HCT116 (cell line): ENCODE data around the gene PIGP. TPM values are rescaled to one million over a fixed set of nuclear protein-coding genes. Genes with fewer than 3 reads are reported as not detected.

Experiments used
- ATAC-seq: fragments of 200-7000 bp; cut with Tn5 transposase; 2 replicates; pipeline ENCODE4 v1.9.1; 2020; ENCODE audit warnings: mild to moderate bottlenecking, moderate library complexity
- BruUV-seq: library from RNA; stranded (reverse); fragments of 400-500 nt; replicated peaks from 2 replicates; lab custom pipeline; 2021; lab: Mats Ljungman, UMichigan
- CTCF ChIA-PET: fragments of 300-600 bp; sonication (Branson Sonifier 250); formaldehyde crosslinking; loops from one replicate; lab custom pipeline; 2021; ENCODE audit warnings: antibody characterized with exemption; lab: Charles Lee
- POLR2A ChIA-PET: fragments of 300-600, 350-600 bp; sonication (Branson Sonifier 250); formaldehyde crosslinking; loops from one replicate; lab custom pipeline; 2021; ENCODE audit warnings: antibody characterized with exemption; lab: Charles Lee
- RAD21 ChIA-PET, 2 experiments: fragments of 300-600 bp; sonication (Branson Sonifier 250); formaldehyde crosslinking; loops; one replicate each; lab custom pipeline; 2023; ENCODE audit warnings: low total read pairs in 2 of 2; ENCODE audit not compliant: uncharacterized antibody in 2 of 2, unreplicated experiment in 2 of 2, low non-redundant PET in 1 of 2; lab: Charles Lee
- DNase-seq: peaks from one replicate; pipeline ENCODE4 v3.0.0-alpha.2; 2010; ENCODE audit warnings: low read depth, low spot score
- H2AFZ ChIP-seq: fragments of 200-600 bp; shearing (Covaris generic), sonication (generic); 2 replicates; pipeline ENCODE4 v1.6.1; 2017; ENCODE audit warnings: low read depth, mixed run types, mixed read lengths, antibody characterized with exemption, low read length; ENCODE audit not compliant: poor library complexity, severe bottlenecking
- H3K27ac ChIP-seq: 2 replicates; pipeline ENCODE4 v1.5.1; 2012; ENCODE audit warnings: low read depth, low read length
- H3K27me3 ChIP-seq: fragments of 200-600 bp; sonication (generic); 2 replicates; pipeline ENCODE4 v1.6.1; 2016; ENCODE audit warnings: mixed run types, low read length, mixed read lengths; ENCODE audit not compliant: insufficient read depth
- H3K36me3 ChIP-seq, 2 experiments: fragments of 200-500 bp in 1 of 2; fragments of 200-600 bp in 1 of 2; sonication (Bioruptor generic) in 1 of 2; sonication (generic) in 1 of 2; 2 replicates each; pipeline versions ENCODE4 v1.5.1 to v1.6.1; 2014 to 2016; ENCODE audit warnings: low read length in 2 of 2, inconsistent platforms in 1 of 2, mixed read lengths in 1 of 2, mixed run types in 1 of 2; ENCODE audit not compliant: insufficient read depth in 2 of 2, control insufficient read depth in 1 of 2
- H3K4me1 ChIP-seq, 2 experiments: fragments of 200-600 bp in 1 of 2; sonication (generic) in 1 of 2; 2 replicates each; pipeline versions ENCODE4 v1.5.1 to v1.6.1; 2012 to 2017; ENCODE audit warnings: low read length in 2 of 2, inconsistent platforms in 1 of 2, mild to moderate bottlenecking in 1 of 2, mixed read lengths in 1 of 2, mixed run types in 1 of 2, moderate library complexity in 1 of 2; ENCODE audit not compliant: insufficient read depth in 2 of 2, control insufficient read depth in 1 of 2
- H3K4me2 ChIP-seq: fragments of 200-600 bp; sonication (generic); 2 replicates; pipeline ENCODE4 v1.6.1; 2017; ENCODE audit warnings: mixed run types, low read length, mixed read lengths
- H3K4me3 ChIP-seq, 2 experiments: fragments of 200-600 bp in 1 of 2; sonication (generic) in 1 of 2; replicated peaks in 1 of 2; 2 replicates each; pipeline ENCODE4 v1.5.1; 2011 to 2016; ENCODE audit warnings: low read length in 2 of 2, control low read depth in 1 of 2, low read depth in 1 of 2, mild to moderate bottlenecking in 1 of 2, mixed read lengths in 1 of 2, mixed run types in 1 of 2
- H3K79me2 ChIP-seq: fragments of 200-600 bp; sonication (generic); 2 replicates; pipeline ENCODE4 v1.6.1; 2017; ENCODE audit warnings: mild to moderate bottlenecking, mixed run types, low read length, moderate library complexity, mixed read lengths; ENCODE audit not compliant: insufficient read depth
- H3K9ac ChIP-seq: fragments of 200-600 bp; sonication (generic); 2 replicates; pipeline ENCODE4 v1.6.1; 2016; ENCODE audit warnings: low read length, mixed read lengths
- H3K9me2 ChIP-seq: fragments of 200-600 bp; sonication (generic), shearing (Covaris generic); 2 replicates; pipeline ENCODE4 v1.6.1; 2017; ENCODE audit warnings: mixed run types, mild to moderate bottlenecking, moderate library complexity; ENCODE audit not compliant: insufficient read depth
- H3K9me3 ChIP-seq, 2 experiments: fragments of 200-500 bp in 1 of 2; fragments of 200-600 bp in 1 of 2; sonication (Bioruptor generic) in 1 of 2; sonication (generic) in 1 of 2; 2 replicates each; pipeline ENCODE4 v1.6.1; 2014 to 2017; ENCODE audit warnings: low read length in 2 of 2, mixed read lengths in 2 of 2, inconsistent platforms in 1 of 2, low read depth in 1 of 2, mild to moderate bottlenecking in 1 of 2, mixed run types in 1 of 2, moderate library complexity in 1 of 2; ENCODE audit not compliant: control insufficient read depth in 1 of 2, insufficient read depth in 1 of 2
- H4K20me1 ChIP-seq: fragments of 200-600 bp; sonication (generic), shearing (Covaris generic); 2 replicates; pipeline ENCODE4 v1.6.1; 2017; ENCODE audit warnings: mixed run types, mild to moderate bottlenecking, moderate library complexity; ENCODE audit not compliant: insufficient read depth
- ELF1 ChIP-seq: IDR thresholded peaks from 2 replicates; pipeline ENCODE4 v1.6.1; 2012; ENCODE audit warnings: low read depth, borderline replicate concordance
- FOSL1 ChIP-seq: IDR thresholded peaks from 2 replicates; pipeline ENCODE4 v1.6.1; 2012; ENCODE audit warnings: low read depth
- POLR2A ChIP-seq: IDR thresholded peaks from 2 replicates; pipeline ENCODE4 v1.7.0; 2011; ENCODE audit warnings: borderline replicate concordance; ENCODE audit not compliant: insufficient read depth, insufficient read length; ENCODE audit errors: extremely low read depth
- SIN3A ChIP-seq: IDR thresholded peaks from 2 replicates; pipeline ENCODE4 v1.6.1; 2012; ENCODE audit warnings: low read depth
- SRF ChIP-seq: IDR thresholded peaks from 2 replicates; pipeline ENCODE4 v1.6.1; 2012; ENCODE audit warnings: low read depth
- TCF7L2 ChIP-seq: IDR thresholded peaks from 2 replicates; pipeline ENCODE4 v1.7.0; 2011; ENCODE audit warnings: borderline replicate concordance, inconsistent platforms; ENCODE audit not compliant: insufficient read depth, insufficient read length; ENCODE audit errors: extremely low read depth
- ZFX ChIP-seq: fragments of 450-650 bp; IDR thresholded peaks from 2 replicates; pipeline ENCODE4 v1.6.1; 2017
- intact Hi-C: fragments of 100-400 bp; cut with micrococcal nuclease; formaldehyde crosslinking; loops from 2 replicates; pipeline ENCODE4 v1.10.0; 2022
- total RNA-seq: library from RNA; stranded (reverse); gene quantifications from one replicate; pipeline ENCODE4 v1.2.1, GENCODE V29; 2021; ENCODE audit not compliant: unreplicated experiment

PIGP gene
- total RNA-seq, 1 experiment from 2014 or later: 23.5 TPM

- BruUV-seq: no TSS peak
- Histone ChIP-seq H3K4me2 (no peak overlapping the region), H4K20me1 (no peaks in the 10 kb centered on the region), H3K9me2 (no peaks in the 10 kb centered on the region), H3K36me3 (no peaks in the 10 kb centered on the region), H3K27me3 (no peaks in the 10 kb centered on the region), H3K9me3 (no peaks in the 10 kb centered on the region), H3K79me2 (no peaks in the 10 kb centered on the region), H3K9ac (no peak overlapping the region), H3K4me1 (peaks cover 13 to 15% of the 10 kb centered on the region in 2 experiments), H2AFZ (no peak overlapping the region), H3K4me3 (no peak overlapping the region), H3K27ac (no peak overlapping the region)
- RAD21 ChIA-PET: no interaction called here
- POLR2A ChIA-PET: no interaction called here
- intact Hi-C loops: no loop called here
- CTCF ChIA-PET: no interaction called here
- no peak for TF ChIP-seq FOSL1
- no peak for TF ChIP-seq SIN3A
- no peak for TF ChIP-seq SRF
- no peak for TF ChIP-seq POLR2A
- DNase-seq: no peak
- no peak for ATAC-seq
Measured at GRCh38 chr21:37030864-37031263, 42.0 kb downstream of the PIGP start.

DNA sequence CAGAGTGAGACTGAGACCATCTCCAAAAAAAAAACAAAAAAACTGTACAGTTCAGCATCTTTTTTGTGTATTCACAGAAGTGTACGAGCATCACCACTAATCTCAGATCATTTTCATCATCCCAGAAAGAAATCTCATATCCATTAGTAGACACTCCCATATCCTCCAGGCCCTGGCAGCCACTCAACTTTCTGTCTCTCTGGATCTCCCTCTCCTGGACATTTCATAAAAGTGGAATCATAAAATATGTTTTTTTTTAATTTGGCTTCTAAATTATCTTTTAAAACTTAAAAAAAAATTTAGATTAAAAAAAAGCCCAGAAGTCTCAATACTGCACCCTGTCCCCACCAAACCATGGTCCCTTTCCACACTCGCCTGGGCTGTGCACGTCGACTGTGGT is 44.3 kb downstream of the PIGP start:
- Histone ChIP-seq H4K20me1 (no peaks in the 10 kb centered on the region), H3K9me3 (no peaks in the 10 kb centered on the region), H3K4me2 (no peak overlapping the region), H3K79me2 (no peaks in the 10 kb centered on the region), H3K9ac (no peak overlapping the region), H3K9me2 (no peaks in the 10 kb centered on the region), H3K27me3 (no peaks in the 10 kb centered on the region), H2AFZ (no peak overlapping the region), H3K4me3 (no peak overlapping the region), H3K27ac (no peak overlapping the region), H3K36me3 (no peaks in the 10 kb centered on the region), H3K4me1 (peaks cover 13 to 15% of the 10 kb centered on the region in 2 experiments)
- no TSS peak for BruUV-seq
- DNase-seq: no peak
- no peak for TF ChIP-seq SIN3A
- TF ChIP-seq ELF1: no peak
- no peak for TF ChIP-seq ZFX
- no peak for TF ChIP-seq TCF7L2
- ATAC-seq: no peak
- ChIA-PET RAD21 (no interaction called here), CTCF (no interaction called here), POLR2A (no interaction called here)
- intact Hi-C loops: no loop called here
